GM10266 (cell line): ENCODE measurements around the gene FAM32A.

Experiments used
- DNase-seq: peaks from one replicate; pipeline ENCODE4 v3.0.0; 2012; ENCODE audit errors: extremely low spot score
- CTCF ChIP-seq: IDR thresholded peaks from 2 replicates; pipeline ENCODE4 v1.5.1; 2012; ENCODE audit warnings: mild to moderate bottlenecking, low read depth; ENCODE audit not compliant: control insufficient read depth, insufficient read depth; ENCODE audit errors: missing control alignments

FAM32A gene

DNA sequence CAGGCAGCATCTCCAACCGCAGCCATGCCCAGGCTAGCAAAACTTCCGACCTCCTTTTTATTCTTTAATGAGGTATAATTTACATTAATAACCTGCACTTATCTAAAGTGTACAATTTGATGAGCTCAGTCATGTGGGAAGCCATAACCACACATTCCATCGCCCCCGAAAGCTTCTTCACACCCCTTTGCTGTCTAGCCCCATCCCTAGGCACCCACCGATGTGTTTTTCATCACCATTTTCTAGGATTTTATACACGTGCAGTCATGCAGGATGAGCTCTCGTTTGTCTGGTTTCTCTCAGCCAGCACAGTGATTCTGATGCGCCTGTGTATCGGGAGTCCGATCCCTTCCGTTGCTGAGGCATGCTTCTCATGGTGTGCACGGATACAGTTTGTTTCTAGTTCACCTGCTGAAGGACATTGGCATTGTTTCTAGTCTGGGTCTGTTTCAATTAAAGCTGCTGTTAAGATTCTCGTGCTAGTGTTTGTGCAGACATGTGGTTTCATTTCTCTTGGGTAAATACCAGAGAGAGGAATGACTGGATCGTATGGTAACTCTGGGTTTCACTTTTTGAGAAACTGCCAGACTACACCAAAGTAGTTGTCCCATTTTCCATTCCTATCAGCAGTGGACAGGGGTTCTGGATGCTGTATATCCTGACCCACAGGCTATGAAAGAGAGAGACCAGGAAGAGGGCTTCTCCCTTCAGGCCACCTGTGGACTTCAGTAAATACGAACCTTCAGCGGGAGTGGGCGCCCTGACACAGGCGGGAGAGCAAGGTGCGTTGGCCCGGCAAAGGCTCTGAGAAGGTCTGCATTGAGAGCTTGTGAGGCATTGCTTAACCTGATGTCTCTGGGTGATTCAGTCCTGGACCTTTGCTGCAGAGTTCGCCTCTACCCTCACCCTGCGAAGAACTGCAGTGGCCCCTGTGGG lies 17.4 kb downstream of the FAM32A start:
- no peak for DNase-seq
- TF ChIP-seq CTCF, result no peak

DNA sequence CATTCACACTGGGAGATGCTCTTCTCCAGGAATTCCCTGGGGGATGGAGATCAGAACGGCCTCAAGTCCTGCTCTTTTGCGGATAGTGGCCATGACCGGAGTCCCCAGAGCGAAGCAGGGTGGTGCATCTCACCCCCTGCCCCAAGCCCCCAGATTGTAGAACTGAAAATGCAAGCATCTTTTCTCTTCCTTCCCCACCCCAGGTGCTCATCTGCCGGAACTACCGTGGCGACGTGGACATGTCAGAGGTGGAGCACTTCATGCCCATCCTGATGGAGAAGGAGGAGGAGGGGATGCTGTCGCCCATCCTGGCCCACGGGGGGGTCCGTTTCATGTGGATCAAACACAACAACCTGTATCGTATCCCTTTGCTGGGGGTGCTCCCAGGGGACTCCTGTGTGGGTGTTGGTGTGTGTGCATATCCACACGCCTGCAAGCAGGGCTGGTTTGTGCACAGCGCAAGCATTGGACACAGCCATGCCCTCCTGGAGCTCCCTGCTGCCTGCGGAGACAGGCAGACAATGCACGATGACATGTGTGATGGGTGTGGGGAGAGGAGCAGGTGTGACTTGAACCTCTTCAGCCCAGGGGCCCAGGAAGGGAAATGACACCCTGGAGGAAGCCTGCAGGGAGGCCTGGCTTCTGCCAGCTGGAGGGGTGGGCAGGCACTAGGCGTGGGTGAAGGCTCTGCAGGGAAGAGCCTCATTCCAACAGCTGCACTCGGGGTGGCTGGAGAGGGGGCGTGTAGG lies 18.2 kb downstream of the FAM32A start:
- TF ChIP-seq CTCF, result no peak
- DNase-seq, result no peak

GRCh38 chr19:16204005-16204294 lies 18.7 kb downstream of the FAM32A start:
- DNase-seq, result no peak
- no peak for TF ChIP-seq CTCF

DNA sequence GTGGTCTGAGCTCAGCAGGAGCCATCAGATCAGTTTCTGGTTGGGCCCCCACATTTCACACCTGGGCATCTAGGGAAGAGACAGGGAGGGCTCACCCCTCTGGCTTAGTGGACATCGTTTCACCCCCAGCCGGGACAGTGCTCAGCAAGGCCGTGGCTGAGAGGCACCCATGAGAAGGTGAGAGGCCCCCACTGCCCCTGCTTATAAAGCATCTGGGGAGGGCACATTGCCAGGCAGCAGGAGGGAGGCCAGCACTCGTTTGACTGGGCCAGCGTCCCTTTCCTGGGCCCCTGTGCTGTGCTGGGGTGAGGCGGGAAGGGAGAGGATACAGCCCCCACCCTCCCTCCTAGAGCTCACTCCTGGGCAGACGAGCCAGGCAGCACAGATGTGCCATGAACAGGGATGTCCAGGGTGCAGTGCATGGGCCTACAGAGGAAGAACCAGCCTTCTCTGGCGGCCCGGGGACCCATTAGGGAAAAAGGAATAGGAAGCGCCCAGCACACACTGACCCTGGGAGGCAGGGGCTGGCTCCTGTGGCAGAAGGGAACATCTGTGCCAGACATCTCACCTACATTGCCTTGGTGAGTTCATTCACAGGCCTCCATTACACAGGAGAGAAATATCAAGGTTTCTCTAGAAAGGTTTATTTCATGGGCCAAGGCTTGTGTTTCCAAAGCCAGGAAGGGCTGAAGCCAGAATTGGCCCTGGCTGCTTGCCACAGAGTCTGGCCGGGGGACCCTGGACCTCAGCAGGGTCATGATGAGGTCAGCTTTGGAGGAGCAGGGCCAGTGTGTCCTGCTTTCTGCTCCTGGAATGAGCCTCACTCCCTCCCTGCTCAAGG lies 20.2 kb downstream of the FAM32A start:
- no peak for DNase-seq
- no peak for TF ChIP-seq CTCF

- no peak for DNase-seq
- no peak for TF ChIP-seq CTCF
Observed at GRCh38 chr19:16206046-16206605, 20.9 kb downstream of the FAM32A start.

- no peak for TF ChIP-seq CTCF
- DNase-seq, result no peak
Observed at GRCh38 chr19:16206637-16207036, 21.4 kb downstream of the FAM32A start.
